HG02571 (cell line): Measurements from ENCODE around the gene PCP2.
A peak's percentile ranks its signal among the peaks of the same experiment; 100 is the strongest.

Experiments used
- ATAC-seq: cut with Tn5 transposase; IDR thresholded peaks from one replicate; pipeline ENCODE4 v1.9.1; 2021; ENCODE audit warnings: mild to moderate bottlenecking, moderate library complexity; ENCODE audit not compliant: unreplicated experiment

Gene PCP2

DNA sequence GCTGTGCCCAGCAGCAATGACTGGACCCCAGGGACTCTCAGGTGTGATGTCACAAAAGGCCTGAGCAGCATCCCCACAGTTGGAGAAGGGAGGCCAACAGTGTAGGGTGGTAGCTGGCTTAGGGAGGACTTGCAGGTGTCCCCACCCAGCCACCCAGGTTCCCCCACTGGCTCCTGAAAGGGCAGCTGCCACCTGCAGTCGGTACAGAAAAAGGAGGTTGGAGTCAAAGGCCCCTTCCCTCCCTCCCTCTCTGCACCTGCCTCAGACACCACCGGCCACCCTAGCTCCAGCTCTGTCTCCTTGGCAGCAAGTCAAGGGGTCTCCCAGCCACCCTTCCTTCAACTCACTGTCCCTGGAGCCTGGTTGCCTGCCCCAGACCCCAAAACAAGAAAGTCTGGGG is at the start of gene PCP2:
Gene PCP2 (minus strand): TSS at position 22 of the 400 bp plus-strand sequence. CDS start 262 bp downstream, outside the sequence.
- ATAC-seq: no peak

GRCh38 chr19:7682175-7682855 is 48.8 kb upstream of the PCP2 start:
- no peak for ATAC-seq

- ATAC-seq: no peak
Measured at GRCh38 chr19:7681340-7682174, 48.0 kb upstream of the PCP2 start.

DNA sequence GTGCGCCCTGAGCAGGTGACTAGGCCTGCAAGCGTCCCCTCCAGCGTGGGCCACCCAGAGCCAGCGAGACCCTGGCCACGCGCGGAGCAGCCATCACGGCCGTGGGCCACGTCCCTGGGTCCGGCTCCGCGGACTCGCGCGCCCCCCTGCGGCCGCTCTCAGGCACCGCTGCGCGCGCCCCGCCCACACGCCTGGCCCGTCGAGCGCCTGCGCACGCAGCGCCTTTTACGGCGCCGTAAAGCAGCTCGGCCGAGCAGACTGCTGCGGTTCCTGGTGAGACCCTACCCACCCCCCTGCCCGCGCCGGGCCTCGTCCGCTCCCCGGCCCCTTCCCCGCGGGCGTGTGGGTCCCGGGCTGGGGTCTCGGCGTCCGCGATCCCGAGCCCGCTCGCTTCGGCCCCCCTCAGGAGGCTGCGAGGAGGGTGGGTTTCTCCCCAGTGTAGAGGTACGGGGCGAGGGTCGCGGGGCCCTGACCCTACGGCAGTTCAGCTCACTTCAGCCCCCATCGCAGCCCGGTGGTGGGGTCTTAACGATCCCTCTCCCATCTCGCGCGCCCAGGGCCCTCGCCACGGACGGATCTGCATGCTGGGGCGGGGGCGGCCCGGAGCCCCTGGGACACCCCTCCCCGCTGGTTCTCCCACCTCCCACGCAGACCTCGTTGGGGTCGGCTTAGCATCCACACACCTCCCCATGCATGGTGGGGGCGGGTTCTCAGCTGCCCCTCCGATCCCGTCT is 47.3 kb upstream of the PCP2 start, which contains the start of gene TRAPPC5:
Gene TRAPPC5 (plus strand): TSS at position 228 of the 734 bp plus-strand sequence. CDS start 1,421 bp downstream, outside the sequence.
- peak; percentile 47 for ATAC-seq

GRCh38 chr19:7679771-7680605 is 46.5 kb upstream of the PCP2 start:
- no peak for ATAC-seq

GRCh38 chr19:7678971-7679751 is 45.6 kb upstream of the PCP2 start:
- no peak for ATAC-seq

DNA sequence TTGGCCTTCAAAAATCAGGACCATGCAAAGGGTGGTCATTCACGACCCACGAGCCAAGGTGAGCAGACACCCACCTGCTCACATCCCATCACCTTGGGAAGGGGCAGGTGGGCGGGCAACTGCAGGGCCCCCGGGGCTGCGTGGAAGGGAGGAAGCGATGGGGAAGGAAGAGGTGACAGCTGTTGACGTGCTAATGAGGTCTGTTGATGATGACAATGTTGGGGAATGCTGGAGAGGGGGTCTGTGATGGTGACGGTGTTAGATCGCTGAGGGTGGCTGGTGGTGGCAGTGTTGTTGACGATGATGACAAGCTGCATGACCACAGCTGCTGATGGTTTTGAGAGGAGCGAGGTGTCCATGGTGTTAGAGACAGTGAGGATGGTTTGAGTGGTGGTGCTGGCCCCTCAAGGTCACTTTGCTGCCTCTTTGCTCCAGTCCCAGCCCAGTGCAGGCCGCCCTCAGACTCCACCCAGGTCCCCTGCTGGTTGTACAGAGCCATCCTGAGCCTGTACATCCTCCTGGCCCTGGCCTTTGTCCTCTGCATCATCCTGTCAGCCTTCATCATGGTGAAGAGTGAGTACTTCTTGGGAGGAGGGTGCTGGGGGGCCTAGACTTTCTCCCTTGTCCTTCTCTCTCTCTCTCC is 44.3 kb upstream of the PCP2 start:
- no peak for ATAC-seq

GRCh38 chr19:7676854-7677253 is 43.3 kb upstream of the PCP2 start, which contains the start of gene MCEMP1:
Gene MCEMP1, plus strand, starts transcription at chr19:7677090. Its CDS starts 31 bp downstream, at chr19:7677121.
- no peak for ATAC-seq

DNA sequence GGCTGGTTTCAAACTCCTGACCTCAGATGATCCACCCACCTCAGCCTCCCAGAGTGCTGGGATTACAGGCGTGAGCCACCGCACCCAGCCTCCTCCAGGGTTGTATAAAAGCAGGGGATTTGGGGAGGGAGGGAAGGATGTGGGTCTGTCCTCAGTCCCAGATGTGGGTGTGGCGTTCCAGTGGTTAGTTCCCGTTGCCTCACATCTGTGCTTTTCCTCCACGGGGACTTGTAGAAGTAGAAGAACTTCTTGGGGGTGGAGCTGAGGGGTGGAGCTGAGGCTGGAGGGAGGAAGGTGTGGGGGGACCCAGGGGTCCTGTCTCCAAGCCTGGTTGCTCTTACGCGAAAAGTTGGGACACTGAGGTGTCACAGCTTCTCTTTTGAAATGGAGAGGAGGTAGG is 42.9 kb upstream of the PCP2 start:
- no peak for ATAC-seq

- no peak for ATAC-seq
Measured at GRCh38 chr19:7674010-7675005, 40.8 kb upstream of the PCP2 start.

DNA sequence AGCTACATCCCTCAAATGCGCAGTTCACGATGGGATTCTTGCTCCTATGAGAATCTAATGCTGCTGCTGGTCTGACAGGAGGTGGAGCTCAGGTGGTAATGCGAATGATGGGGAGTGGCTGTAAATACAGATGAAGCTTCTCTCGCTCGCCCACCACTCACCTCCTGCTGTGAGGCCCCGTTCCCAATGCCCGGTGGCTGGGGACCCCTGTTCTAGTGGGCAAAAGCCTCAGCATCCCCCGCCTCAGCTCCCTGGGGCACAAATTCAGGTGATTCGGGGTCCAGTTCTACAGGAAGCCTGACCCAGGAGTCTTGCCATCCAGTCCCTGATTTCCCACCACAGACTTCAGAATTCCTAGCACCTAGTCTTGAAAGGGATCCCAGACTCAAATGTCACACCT is 39.0 kb upstream of the PCP2 start:
- no peak for ATAC-seq

DNA sequence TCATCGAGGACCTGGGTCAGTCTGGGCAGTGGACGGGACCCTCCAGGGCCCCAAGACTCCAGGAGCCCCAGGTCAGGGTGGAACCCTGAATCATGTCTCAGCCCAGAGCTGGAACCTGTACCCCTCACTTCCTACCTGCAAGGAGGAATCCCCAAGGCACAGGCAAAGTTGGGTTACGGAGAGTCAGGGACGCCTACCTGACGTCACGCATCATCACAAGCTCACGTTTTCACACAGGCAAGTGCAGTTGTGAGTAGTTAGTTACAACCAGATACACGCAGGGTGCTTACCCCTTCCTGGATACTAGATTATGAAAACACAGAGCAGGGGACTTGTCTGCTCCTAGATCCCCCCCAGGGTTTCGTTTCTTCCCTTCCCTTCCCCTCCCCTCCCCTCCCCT is 37.3 kb upstream of the PCP2 start:
- no peak for ATAC-seq

GRCh38 chr19:7670150-7670783 is 36.7 kb upstream of the PCP2 start:
- ATAC-seq: no peak

DNA sequence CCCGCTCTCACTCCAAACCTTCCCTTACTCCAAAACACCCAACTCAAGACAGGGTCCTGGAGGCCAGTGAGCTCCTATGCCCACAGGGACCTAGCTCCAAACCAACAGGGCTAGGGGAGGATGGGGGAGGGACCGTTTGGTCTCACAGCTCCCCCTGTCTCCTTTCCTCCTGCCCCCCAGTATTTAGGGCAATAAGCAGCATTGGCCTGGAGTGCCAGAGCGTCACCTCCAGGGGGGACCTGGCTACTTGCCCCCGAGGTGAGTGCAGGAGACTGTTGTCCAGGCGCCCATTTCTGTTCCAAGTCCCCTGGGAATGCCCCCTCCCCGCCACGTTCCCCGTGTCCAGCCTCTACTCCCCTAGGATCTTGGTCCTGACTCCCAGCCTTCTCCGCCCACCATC is 36.1 kb upstream of the PCP2 start:
- no peak for ATAC-seq

DNA sequence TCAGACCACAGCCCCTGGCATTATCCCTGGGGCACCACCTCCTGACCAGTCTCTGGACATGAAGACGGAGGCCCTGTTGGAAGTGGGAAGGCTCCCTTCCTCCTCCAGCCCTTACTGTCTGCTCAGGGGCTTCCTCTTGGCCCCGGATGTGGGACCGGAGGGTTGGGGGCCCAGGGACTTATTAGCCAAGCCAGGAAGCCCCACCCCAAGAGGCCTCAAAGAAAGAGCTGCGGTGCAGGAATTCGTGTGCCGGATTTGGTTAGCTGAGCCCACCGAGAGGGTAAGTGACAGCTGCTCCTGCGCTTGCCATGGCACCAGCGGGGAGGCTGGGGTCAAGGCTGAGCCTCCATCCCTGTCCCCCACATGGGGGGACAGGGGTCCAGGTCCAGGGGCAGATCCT is 35.3 kb upstream of the PCP2 start, which contains the start of gene RETN:
Gene RETN (plus strand): TSS at position 208 of the 400 bp plus-strand sequence. CDS start 278 bp downstream, outside the sequence.
- ATAC-seq: no peak

DNA sequence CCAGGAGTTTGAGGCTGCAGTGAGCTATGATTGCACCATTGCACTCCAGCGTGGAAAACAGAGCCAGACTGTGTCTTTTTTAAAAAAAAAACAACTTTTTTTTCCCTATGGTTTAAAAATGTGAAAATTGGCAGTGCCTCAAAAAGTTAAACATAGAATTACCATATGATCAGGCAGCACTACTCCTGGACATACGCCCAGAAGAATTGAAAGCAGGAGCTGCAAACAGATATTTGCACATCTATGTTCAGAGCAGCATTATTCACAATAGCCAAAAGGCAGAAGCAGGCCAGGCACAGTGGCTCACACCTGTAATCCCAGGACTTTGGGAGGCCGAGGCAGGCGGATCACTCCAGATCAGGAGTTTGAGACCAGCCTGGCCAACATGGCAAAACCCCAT is 31.6 kb upstream of the PCP2 start:
- ATAC-seq: no peak

DNA sequence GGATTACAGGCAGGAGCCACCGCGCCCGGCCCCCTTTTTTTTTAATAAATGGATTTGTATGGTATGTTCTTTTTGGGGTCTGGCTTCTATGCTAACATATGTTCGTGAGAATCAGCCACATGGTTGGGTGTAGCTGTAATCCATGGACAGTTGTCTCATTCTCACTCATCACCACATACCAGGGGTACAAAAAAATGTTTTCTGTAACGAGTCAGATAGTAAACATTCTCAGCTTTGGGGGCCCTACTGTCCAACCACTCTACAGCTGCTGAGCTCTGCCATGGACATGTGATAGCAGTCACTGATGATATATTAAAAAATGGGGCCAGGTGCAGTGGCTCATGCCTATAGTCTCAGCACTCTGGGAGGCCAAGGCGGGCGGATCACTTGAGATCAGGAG is 30.2 kb upstream of the PCP2 start:
- no peak for ATAC-seq
